ENCODE data around the gene HGF.

DNA sequence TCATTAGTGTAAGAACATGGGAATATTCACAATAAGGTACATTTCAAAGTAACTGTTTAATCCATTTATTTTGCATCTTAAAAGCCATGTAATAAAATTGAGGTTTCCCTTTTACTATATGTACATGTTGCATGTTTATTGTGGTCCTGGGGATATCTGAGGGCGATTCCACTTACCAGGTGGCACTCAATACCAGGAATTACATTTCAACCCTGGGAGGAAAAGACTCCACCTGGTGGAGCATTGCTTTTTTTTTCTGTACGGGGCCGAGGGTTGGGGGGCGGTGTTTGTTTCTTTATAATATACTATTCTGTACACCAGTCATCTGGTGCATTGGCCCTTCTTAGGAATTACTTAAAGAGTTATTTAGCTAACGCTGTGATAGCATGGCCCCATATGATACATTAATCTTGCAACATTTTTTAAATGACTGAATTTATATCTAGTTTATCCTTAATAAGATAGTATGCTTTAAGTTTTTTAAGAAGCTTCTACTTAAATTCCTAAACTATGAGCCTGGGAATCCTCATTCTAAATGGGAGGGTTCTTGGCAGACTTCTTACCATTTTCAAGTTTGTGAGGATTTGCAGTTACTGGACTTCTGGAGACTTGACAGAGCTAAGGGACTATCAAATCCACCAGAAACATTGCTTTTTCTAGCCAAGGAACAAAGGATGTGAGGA is 7.2 kb upstream of the HGF start:
- TF ChIP-seq, protein P1, sequence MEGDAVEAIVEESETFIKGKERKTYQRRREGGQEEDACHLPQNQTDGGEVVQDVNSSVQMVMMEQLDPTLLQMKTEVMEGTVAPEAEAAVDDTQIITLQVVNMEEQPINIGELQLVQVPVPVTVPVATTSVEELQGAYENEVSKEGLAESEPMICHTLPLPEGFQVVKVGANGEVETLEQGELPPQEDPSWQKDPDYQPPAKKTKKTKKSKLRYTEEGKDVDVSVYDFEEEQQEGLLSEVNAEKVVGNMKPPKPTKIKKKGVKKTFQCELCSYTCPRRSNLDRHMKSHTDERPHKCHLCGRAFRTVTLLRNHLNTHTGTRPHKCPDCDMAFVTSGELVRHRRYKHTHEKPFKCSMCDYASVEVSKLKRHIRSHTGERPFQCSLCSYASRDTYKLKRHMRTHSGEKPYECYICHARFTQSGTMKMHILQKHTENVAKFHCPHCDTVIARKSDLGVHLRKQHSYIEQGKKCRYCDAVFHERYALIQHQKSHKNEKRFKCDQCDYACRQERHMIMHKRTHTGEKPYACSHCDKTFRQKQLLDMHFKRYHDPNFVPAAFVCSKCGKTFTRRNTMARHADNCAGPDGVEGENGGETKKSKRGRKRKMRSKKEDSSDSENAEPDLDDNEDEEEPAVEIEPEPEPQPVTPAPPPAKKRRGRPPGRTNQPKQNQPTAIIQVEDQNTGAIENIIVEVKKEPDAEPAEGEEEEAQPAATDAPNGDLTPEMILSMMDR (IDR thresholded peaks at IDR 0.05): no peak
- TF ChIP-seq POLR2AphosphoS5 (IDR thresholded peaks at IDR 0.05): no peak
